22Rv1 (cell line): ENCODE data around the gene HSD11B1L.
A peak's percentile ranks its signal among the peaks of the same experiment; 100 is the strongest.

Experiments used
- H3K27ac ChIP-seq: fragments of 450-650 bp; 2 replicates; pipeline ENCODE4 v1.5.1; 2017
- ZFX ChIP-seq: fragments of 450-650 bp; IDR thresholded peaks from 2 replicates; pipeline ENCODE4 v1.6.1; 2017; ENCODE audit warnings: antibody characterized with exemption, borderline replicate concordance
- TF ChIP-seq, protein P1 (sequence below): fragments of 450-650 bp; IDR thresholded peaks from 2 replicates; pipeline ENCODE4 v1.5.1; 2017; ENCODE audit warnings: mild to moderate bottlenecking

Gene HSD11B1L

DNA sequence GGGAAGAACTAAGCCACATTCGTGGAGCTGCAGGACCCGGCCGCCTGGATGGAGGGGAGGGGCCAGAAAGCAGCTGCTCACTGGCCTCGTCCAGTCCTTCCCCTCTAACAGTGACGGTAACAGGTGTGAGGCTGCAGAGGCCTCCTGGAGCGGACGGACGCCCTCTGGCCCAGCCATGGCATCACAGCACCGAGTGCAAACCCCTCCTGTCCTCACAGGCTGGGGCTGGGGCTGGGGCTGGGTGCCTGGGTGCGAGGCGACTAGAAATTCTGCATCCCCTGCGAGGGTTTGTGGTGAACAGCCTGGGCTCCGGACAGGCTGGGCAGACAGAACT lies 4.1 kb upstream of the HSD11B1L start:
- TF ChIP-seq, protein P1, sequence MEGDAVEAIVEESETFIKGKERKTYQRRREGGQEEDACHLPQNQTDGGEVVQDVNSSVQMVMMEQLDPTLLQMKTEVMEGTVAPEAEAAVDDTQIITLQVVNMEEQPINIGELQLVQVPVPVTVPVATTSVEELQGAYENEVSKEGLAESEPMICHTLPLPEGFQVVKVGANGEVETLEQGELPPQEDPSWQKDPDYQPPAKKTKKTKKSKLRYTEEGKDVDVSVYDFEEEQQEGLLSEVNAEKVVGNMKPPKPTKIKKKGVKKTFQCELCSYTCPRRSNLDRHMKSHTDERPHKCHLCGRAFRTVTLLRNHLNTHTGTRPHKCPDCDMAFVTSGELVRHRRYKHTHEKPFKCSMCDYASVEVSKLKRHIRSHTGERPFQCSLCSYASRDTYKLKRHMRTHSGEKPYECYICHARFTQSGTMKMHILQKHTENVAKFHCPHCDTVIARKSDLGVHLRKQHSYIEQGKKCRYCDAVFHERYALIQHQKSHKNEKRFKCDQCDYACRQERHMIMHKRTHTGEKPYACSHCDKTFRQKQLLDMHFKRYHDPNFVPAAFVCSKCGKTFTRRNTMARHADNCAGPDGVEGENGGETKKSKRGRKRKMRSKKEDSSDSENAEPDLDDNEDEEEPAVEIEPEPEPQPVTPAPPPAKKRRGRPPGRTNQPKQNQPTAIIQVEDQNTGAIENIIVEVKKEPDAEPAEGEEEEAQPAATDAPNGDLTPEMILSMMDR, result no peak
- TF ChIP-seq ZFX, result no peak
- H3K27ac ChIP-seq, result no peak overlapping the region

DNA sequence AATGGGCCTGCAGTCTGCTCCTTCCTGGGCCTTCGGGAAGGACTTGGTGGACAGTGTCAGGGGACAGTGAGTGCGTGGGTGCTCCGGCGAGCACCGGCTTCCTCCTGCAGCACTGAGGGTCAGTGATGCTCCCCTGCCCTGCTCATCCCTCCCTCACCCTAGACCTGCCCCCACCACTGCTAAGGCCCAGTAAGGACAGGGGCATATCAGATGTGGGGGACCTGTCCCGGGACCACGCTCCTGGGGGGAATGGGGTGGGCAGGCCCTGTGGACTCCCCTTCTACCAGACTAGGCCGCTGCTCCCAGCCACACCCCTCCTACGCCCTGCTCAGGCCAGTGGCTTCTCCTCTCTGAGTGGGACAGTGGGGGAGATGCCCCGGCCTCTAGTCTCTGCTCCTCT lies 3.7 kb upstream of the HSD11B1L start:
- H3K27ac ChIP-seq, result no peak overlapping the region
- TF ChIP-seq ZFX, result no peak

DNA sequence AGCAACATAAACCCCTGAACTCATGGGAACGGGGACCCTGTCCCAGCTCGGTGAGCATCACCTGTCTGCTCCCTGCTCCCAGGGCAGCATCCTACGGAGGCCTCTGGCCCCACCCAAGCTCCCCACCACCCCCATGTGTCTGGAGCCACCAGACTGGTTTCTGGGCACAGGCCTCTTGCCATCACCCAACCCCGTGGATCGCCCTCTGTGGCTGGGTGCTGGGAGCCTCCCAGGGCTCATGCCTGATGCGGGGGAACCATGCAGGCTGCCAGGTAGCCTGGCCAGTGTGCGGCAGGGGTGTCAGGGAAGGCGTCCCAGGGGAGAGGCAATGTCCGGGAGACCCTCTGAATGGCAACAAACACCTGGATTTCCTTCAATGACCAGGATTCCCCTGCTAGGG lies 3.2 kb upstream of the HSD11B1L start:
- H3K27ac ChIP-seq, result no peak overlapping the region
- no peak for TF ChIP-seq ZFX
- TF ChIP-seq, protein P1, result no peak

DNA sequence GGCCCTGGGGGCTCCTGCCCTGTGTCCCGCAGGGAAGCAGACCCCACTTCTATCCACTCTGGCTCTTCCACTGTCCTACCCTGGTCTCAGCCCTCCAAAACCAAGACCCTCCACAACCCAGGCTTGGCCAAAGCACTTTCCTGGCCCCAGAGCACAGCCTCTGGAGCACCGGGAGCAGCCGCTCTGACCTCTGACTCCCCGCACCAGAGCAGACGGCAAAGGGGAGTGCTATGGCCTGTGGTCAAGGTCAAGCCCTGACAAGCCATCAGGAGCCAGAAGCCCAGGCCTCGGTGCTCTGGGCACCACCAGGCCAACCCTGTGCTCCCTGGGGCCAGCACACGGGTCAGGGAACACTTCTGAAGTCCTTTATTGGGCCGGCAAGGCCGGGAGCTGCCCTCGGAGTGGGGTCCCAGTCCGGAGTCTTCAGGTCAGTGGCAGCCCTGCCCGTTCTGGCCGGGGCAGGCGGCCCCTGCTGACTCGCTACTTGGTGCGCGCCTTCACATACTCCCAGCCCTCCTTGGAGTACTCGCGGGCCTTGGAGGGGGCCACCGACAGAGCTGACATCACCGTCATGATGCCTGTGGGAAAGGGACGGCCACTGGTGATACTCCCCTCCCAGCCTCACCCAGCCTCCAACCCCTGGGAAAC lies 2.6 kb upstream of the HSD11B1L start:
- no peak overlapping the region for H3K27ac ChIP-seq
- TF ChIP-seq ZFX, result no peak
- TF ChIP-seq, protein P1, result no peak

DNA sequence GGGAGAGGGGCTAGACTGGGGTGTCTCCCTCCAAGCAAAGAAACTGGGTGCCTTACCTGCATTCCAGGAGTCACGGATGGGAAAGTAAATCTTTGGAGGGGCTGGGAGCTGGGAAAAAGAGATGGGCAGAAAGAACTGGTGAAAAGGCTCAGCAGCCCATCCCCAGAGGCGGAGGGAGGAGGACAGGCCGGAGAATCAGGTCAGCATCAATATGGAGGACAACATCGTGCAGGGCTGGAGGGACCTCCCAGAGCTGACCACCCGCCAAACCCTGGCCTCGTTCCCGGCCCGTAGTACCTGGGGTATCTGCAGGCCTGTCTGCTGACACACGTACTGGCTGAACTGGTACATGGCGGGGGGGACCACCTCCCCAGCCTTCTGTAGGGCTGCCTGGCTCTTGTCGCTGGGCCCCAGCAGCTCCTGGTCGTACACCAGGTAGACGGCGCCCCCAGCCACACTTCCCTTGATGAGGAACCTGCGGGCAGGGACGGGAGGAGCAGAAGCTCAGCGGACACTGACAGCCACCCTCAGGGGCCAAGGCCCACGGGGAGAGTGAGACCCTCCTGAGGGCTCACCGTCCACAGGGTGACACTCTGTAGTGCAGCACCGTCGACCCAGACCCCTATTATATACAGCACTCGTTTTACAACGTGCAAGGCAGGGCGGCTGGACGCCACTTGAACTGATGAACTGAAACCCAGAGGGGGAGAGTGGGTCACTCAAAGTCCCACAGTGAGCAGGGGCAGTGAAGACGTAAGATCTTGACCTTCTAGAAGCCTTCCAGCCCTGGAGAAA lies 1.3 kb upstream of the HSD11B1L start:
- TF ChIP-seq, protein P1, result no peak
- no peak for TF ChIP-seq ZFX
- H3K27ac ChIP-seq, result peak overlapping the region; percentile 82

DNA sequence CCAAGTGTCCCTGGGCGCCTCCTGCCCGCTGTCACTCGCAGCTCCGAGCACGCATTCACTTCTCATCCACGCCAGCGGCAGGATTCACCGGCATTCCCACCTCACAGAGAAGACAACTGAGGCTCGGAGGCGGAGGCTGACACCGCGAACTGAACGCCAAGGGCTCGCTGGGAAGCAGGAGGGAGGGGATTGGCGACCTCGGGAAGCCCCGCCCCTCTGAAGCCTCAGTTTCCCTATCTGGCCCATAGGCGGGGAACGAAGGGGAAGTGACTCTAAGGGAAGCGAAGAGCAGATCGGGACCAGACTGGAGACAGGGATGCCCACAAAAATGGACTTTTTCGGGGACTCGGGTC lies 767 bp upstream of the HSD11B1L start:
- H3K27ac ChIP-seq, result peak overlapping the region; percentile 82
- TF ChIP-seq, protein P1, result no peak
- no peak for TF ChIP-seq ZFX

DNA sequence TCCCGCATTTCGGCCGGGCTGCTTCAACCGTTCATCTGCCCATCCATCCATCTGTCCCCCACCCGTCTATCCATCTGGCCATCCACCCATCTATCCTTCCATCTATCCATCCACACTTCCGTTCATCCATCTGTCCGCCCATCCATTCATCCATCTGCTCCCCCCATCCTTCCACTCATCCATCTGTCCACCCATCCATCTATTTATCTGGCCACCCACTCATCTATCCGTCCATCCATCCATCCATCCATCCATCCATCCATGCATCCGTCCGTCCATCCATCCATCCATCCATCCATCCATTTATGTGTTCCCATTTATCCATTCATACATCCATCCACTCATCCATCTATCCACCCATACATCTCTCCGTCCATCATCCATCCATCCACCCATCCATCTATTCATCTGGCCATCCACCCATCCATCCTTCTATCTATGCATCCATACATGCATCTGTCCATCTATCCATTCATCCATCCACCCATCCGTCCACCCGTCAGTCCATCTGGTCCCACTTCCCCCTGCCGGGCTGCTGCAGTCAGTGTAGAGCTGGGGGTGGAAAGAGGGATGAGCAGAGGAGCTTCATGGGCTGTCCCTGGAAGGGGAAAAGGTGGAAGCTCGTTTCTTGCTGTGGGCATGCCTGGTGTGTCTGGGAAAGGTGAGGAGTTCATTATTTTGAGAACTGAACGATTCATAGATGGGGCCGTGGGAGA lies 722 bp downstream of the HSD11B1L start:
- H3K27ac ChIP-seq, result no peak overlapping the region
- TF ChIP-seq ZFX, result no peak
- TF ChIP-seq, protein P1, result no peak
